Measurements from ENCODE around the gene CHRNA5.

CHRNA5 gene

GRCh38 chr15:78630886-78631633, 65.7 kb downstream of the CHRNA5 start:
- TF ChIP-seq CTCF (IDR thresholded peaks at IDR 0.05; ENCODE audit: insufficient read depth, low read length, missing control alignments), result no peak
- ChIA-PET POLR2A (interaction anchor here (0.8 kb wide), 1 partner anchor 33 kb away, joined by 3 read pairs; no protein-coding TSS in a partner anchor), CTCF (interaction anchor here (1.5 to 4.4 kb wide), 3 partner anchors 8 to 78 kb away, joined by 5 to 18 read pairs (median 7); no protein-coding TSS in a partner anchor)
- no peak for DNase-seq (ENCODE audit: low read depth, low spot score)
- H3K4me3 ChIP-seq (ENCODE audit: low read depth, low read length), result no peak overlapping the region

GRCh38 chr15:78633348-78633747, 68.0 kb downstream of the CHRNA5 start:
- CTCF ChIA-PET, result interaction anchor here (1.5 kb wide), 1 partner anchor 118 kb away, joined by 4 read pairs; no protein-coding TSS in a partner anchor
- H3K4me3 ChIP-seq (ENCODE audit: low read depth, low read length), result no peak overlapping the region
- no peak for DNase-seq (ENCODE audit: low read depth, low spot score)
- POLR2A ChIA-PET, result no interaction called here
- no peak for TF ChIP-seq CTCF (IDR thresholded peaks at IDR 0.05; ENCODE audit: insufficient read depth, low read length, missing control alignments)

GRCh38 chr15:78634210-78635145, 69.2 kb downstream of the CHRNA5 start:
- no peak for TF ChIP-seq CTCF (IDR thresholded peaks at IDR 0.05; ENCODE audit: insufficient read depth, low read length, missing control alignments)
- no peak overlapping the region for H3K4me3 ChIP-seq (ENCODE audit: low read depth, low read length)
- ChIA-PET POLR2A (no interaction called here), CTCF (interaction anchor here (1.5 kb wide), 1 partner anchor 117 kb away, joined by 4 read pairs; no protein-coding TSS in a partner anchor)
- no peak for DNase-seq (ENCODE audit: low read depth, low spot score)

GRCh38 chr15:78635346-78635745, 70.0 kb downstream of the CHRNA5 start:
- ChIA-PET CTCF (interaction anchor here (0.7 to 5.5 kb wide), 2 partner anchors 74 to 116 kb away, joined by 3 to 46 read pairs; no protein-coding TSS in a partner anchor), POLR2A (no interaction called here)
- H3K4me3 ChIP-seq (ENCODE audit: low read depth, low read length), result no peak overlapping the region
- TF ChIP-seq CTCF (IDR thresholded peaks at IDR 0.05; ENCODE audit: insufficient read depth, low read length, missing control alignments), result no peak
- DNase-seq (ENCODE audit: low read depth, low spot score), result no peak

- no peak for DNase-seq (ENCODE audit: low read depth, low spot score)
- H3K4me3 ChIP-seq (ENCODE audit: low read depth, low read length), result no peak overlapping the region
- ChIA-PET CTCF (interaction anchor here (5.5 kb wide), 1 partner anchor 72 kb away, joined by 46 read pairs; no protein-coding TSS in a partner anchor), POLR2A (no interaction called here)
- TF ChIP-seq CTCF (IDR thresholded peaks at IDR 0.05; ENCODE audit: insufficient read depth, low read length, missing control alignments), result no peak
Measured at GRCh38 chr15:78636378-78636859, 71.1 kb downstream of the CHRNA5 start.
